ENCODE data around the gene FLAD1. TPM values are rescaled to one million over a fixed set of nuclear protein-coding genes. Genes with fewer than 3 reads are reported as not detected.

FLAD1 gene
- total and polyA plus RNA-seq, 2 donors (not counting 1 experiment from before 2014, with no cell fraction given) = 11.8 to 24.9 TPM

GRCh38 chr1:155034318-155035208 lies 51.4 kb downstream of the FLAD1 start:
- H3K9ac ChIP-seq (ENCODE audit: insufficient read depth, low read length) = no peak overlapping the region
- H2AFZ ChIP-seq (ENCODE audit: low read length) = no peak overlapping the region
- H3K4me2 ChIP-seq (ENCODE audit: extremely low read depth, insufficient read depth, low read length) = no peak overlapping the region
- no peaks in the 10 kb centered on the region for H4K20me1 ChIP-seq (ENCODE audit: control insufficient read depth, extremely low read depth, insufficient read depth, low read length)
- no peaks in the 10 kb centered on the region for H3K36me3 ChIP-seq (ENCODE audit: control insufficient read depth, insufficient read depth, low read length)
- no peak for DNase-seq (ENCODE audit: low read depth in 2 of 2)
- no peaks in the 10 kb centered on the region for H3K79me2 ChIP-seq (ENCODE audit: control insufficient read depth, insufficient read depth, low read length)
- no peak overlapping the region for H3K27ac ChIP-seq (ENCODE audit: insufficient read depth, low read length)
- H3K27me3 ChIP-seq (ENCODE audit: control insufficient read depth, insufficient read depth, low read length) = peaks cover 8% of the 10 kb centered on the region
- no peak overlapping the region for H3K4me3 ChIP-seq (replicated peaks in 1 of 4; ENCODE audit: control extremely low read depth in 1 of 4, insufficient read depth in 1 of 4, low read depth in 3 of 4, low read length in 4 of 4)
- H3K4me1 ChIP-seq (ENCODE audit: control insufficient read depth, extremely low read depth, insufficient read depth, low read length) = no peaks in the 10 kb centered on the region
- H3K9me3 ChIP-seq (ENCODE audit: control insufficient read depth, insufficient read depth, low read depth, low read length) = no peaks in the 10 kb centered on the region
- no peak for TF ChIP-seq EZH2 (IDR thresholded peaks at IDR 0.05; ENCODE audit: low read length, missing control alignments)
- TF ChIP-seq, protein P1, sequence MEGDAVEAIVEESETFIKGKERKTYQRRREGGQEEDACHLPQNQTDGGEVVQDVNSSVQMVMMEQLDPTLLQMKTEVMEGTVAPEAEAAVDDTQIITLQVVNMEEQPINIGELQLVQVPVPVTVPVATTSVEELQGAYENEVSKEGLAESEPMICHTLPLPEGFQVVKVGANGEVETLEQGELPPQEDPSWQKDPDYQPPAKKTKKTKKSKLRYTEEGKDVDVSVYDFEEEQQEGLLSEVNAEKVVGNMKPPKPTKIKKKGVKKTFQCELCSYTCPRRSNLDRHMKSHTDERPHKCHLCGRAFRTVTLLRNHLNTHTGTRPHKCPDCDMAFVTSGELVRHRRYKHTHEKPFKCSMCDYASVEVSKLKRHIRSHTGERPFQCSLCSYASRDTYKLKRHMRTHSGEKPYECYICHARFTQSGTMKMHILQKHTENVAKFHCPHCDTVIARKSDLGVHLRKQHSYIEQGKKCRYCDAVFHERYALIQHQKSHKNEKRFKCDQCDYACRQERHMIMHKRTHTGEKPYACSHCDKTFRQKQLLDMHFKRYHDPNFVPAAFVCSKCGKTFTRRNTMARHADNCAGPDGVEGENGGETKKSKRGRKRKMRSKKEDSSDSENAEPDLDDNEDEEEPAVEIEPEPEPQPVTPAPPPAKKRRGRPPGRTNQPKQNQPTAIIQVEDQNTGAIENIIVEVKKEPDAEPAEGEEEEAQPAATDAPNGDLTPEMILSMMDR (conservative IDR thresholded peaks at IDR 0.05 in 1 of 2, IDR thresholded peaks at IDR 0.05 in 1 of 2; ENCODE audit: low read depth in 1 of 2, low read length in 2 of 2) = no peak

GRCh38 chr1:155035936-155036335 lies 52.8 kb downstream of the FLAD1 start:
- H4K20me1 ChIP-seq (ENCODE audit: control insufficient read depth, extremely low read depth, insufficient read depth, low read length) = no peaks in the 10 kb centered on the region
- TF ChIP-seq, protein P1 (conservative IDR thresholded peaks at IDR 0.05 in 1 of 2, IDR thresholded peaks at IDR 0.05 in 1 of 2; ENCODE audit: low read depth in 1 of 2, low read length in 2 of 2) = no peak
- no peak for TF ChIP-seq EZH2 (IDR thresholded peaks at IDR 0.05; ENCODE audit: low read length, missing control alignments)
- peaks cover 9% of the 10 kb centered on the region for H3K27me3 ChIP-seq (ENCODE audit: control insufficient read depth, insufficient read depth, low read length)
- DNase-seq (ENCODE audit: low read depth in 2 of 2) = no peak
- no peaks in the 10 kb centered on the region for H3K79me2 ChIP-seq (ENCODE audit: control insufficient read depth, insufficient read depth, low read length)
- no peak overlapping the region for H3K9ac ChIP-seq (ENCODE audit: insufficient read depth, low read length)
- H3K36me3 ChIP-seq (ENCODE audit: control insufficient read depth, insufficient read depth, low read length) = no peaks in the 10 kb centered on the region
- H3K27ac ChIP-seq (ENCODE audit: insufficient read depth, low read length) = no peak overlapping the region
- no peak overlapping the region for H3K4me3 ChIP-seq (replicated peaks in 1 of 4; ENCODE audit: control extremely low read depth in 1 of 4, insufficient read depth in 1 of 4, low read depth in 3 of 4, low read length in 4 of 4)
- H3K9me3 ChIP-seq (ENCODE audit: control insufficient read depth, insufficient read depth, low read depth, low read length) = no peaks in the 10 kb centered on the region
- H2AFZ ChIP-seq (ENCODE audit: low read length) = no peak overlapping the region
- H3K4me2 ChIP-seq (ENCODE audit: extremely low read depth, insufficient read depth, low read length) = no peak overlapping the region
- no peaks in the 10 kb centered on the region for H3K4me1 ChIP-seq (ENCODE audit: control insufficient read depth, extremely low read depth, insufficient read depth, low read length)

DNA sequence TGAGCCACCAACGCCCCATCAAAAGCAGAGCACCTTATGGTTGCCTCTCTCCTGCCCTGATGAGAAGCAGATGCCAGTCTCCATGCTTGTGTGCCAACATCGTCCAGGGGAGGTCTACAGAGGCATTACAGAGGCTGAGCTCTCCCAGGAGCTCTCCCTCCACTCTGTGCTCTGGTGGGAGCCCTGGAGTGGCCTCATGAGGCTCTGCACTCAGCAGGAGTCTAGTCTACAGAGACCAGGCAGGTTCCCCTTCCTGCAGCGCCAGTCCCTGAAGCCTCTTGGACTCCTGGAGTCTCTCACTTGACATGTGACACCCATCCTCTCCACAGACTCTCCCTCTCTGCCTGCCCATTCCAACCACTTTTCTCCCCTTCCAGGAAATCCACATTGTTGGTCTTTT lies 53.9 kb downstream of the FLAD1 start:
- no peak for DNase-seq (ENCODE audit: low read depth in 2 of 2)
- no peak overlapping the region for H3K4me3 ChIP-seq (replicated peaks in 1 of 4; ENCODE audit: control extremely low read depth in 1 of 4, insufficient read depth in 1 of 4, low read depth in 3 of 4, low read length in 4 of 4)
- no peak overlapping the region for H3K4me2 ChIP-seq (ENCODE audit: extremely low read depth, insufficient read depth, low read length)
- no peak overlapping the region for H3K27ac ChIP-seq (ENCODE audit: insufficient read depth, low read length)
- H3K9ac ChIP-seq (ENCODE audit: insufficient read depth, low read length) = no peak overlapping the region
- H3K9me3 ChIP-seq (ENCODE audit: control insufficient read depth, insufficient read depth, low read depth, low read length) = no peaks in the 10 kb centered on the region
- H4K20me1 ChIP-seq (ENCODE audit: control insufficient read depth, extremely low read depth, insufficient read depth, low read length) = no peaks in the 10 kb centered on the region
- TF ChIP-seq EZH2 (IDR thresholded peaks at IDR 0.05; ENCODE audit: low read length, missing control alignments) = no peak
- TF ChIP-seq, protein P1 (conservative IDR thresholded peaks at IDR 0.05 in 1 of 2, IDR thresholded peaks at IDR 0.05 in 1 of 2; ENCODE audit: low read depth in 1 of 2, low read length in 2 of 2) = no peak
- H3K4me1 ChIP-seq (ENCODE audit: control insufficient read depth, extremely low read depth, insufficient read depth, low read length) = no peaks in the 10 kb centered on the region
- H3K27me3 ChIP-seq (ENCODE audit: control insufficient read depth, insufficient read depth, low read length) = peaks cover 14% of the 10 kb centered on the region
- no peaks in the 10 kb centered on the region for H3K79me2 ChIP-seq (ENCODE audit: control insufficient read depth, insufficient read depth, low read length)
- H2AFZ ChIP-seq (ENCODE audit: low read length) = no peak overlapping the region
- no peaks in the 10 kb centered on the region for H3K36me3 ChIP-seq (ENCODE audit: control insufficient read depth, insufficient read depth, low read length)

Measured in fibroblast of lung (primary cell).